ENCODE measurements around the gene RBMXL3.

Gene RBMXL3

DNA sequence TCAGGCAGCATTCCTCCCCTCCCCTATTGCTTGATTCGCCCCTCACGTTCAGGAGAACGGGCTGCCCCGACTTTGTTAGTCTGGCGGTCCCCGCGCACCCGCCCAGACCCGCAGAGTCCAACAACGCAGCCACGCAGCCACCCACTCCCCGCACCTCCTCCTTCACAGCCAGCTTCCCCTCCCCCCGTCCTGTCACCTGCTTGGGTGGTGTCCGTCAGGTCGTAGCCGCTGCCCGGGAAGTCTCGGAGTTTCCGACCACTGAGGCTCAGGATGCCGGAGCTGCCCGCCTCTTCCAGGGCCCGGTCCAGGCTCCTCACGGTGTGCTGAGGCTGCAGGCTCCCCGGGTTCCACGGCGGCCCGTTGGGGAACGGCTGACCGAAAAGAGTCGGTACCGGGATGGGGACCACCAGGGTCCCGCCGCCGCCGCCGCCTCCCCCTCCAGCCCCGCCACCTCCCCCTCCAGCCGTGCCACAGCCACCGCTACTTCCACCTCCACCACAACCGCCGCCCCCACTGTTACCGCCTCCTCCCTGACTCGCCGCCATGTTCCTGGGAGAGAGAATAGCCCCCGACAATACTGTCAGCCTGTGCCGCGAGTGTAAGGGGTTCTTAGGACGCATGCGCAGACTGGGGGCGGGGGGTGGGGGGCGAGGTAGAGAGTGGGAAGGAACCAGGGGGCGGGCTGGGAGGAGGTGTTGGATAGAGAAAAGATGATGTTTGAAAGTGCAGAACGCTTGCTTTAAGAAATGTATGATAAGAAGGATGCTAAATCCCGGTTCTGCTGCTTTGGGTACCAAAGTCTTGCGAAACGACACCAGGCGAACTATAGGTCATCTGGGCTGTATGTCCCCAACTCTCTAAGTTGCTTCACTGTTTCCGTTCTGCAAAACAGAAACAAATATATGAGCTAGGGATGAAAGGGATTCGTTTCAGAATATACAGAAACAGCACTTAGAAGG is 44.6 kb downstream of the RBMXL3 start, which contains the start of gene LRCH2:
Gene LRCH2 (minus strand): TSS at position 600 of the 959 bp plus-strand sequence. CDS start 55 bp downstream, at position 545.
- in situ Hi-C loops (cut with MboI; ENCODE audit: low sequenced_read_pairs), result no loop called here

DNA sequence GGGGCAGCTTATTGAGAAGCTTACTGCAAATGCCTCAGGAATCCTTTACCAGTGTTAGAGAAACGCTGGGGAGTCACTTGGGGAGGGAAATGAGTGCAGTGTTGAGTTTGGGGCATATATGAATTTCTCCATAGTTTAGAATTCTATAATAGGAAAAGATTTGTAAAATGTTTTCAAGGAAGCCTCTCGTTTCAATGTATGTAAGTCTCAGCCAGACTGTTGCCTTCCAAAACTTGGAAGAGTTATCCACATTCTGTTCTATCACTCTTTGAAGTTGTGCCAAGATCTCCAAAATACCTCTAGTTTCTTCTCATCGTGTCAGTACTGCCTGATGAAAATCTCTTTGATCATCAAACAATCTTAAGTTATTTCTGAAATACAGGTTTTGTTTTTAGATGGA is 45.3 kb downstream of the RBMXL3 start:
- in situ Hi-C loops (cut with MboI; ENCODE audit: low sequenced_read_pairs), result no loop called here

DNA sequence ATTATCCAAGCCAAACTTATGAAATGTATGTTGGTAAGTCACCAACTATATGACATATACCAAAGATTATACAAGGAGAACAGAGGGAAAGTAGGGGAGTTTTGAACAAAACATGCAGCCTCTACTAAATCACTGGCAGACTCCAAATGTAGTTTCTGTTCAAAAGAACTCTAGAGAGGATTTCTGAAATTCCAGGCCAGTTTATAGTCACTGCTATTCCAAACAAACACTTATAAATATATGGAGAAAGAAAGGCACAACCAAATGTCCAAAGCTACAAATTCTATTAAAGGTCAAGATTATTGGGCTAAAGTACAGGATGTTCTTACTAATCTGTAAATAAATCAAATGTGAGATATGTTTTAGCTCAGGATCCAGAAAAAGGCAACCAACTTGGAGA is 47.4 kb downstream of the RBMXL3 start:
- in situ Hi-C loops (cut with MboI; ENCODE audit: low sequenced_read_pairs), result no loop called here

DNA sequence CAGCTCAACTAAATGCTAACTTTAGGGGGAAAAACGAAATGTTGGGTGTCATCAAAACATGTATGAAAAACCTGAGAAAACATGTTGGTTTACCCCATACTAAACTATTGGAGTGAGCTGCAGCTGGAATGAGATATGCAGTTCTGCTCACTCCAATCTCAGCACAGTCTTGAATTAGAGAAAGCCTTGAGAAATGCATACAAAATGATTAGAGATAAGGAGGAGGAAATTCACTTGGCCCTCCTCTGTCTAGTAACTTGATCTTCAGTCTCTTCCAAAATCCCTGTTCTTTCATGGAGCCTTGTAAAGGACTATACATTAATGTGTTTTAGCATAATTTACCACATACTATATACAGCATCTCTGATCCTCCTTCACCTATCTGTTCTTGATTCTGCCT is 47.8 kb downstream of the RBMXL3 start:
- in situ Hi-C loops (cut with MboI; ENCODE audit: low sequenced_read_pairs), result no loop called here

All from HL-60/S4 treated with phorbol 12-myristate 13-acetate at 8.2 ng/mL for 4 days and 3 days (cell line).